Lower lobe of right lung (tissue), 2 donors: ENCODE results near the gene KLF5. TPM values are rescaled to one million over a fixed set of nuclear protein-coding genes. Genes with fewer than 3 reads are reported as not detected.
"Not testable (repeated sequence)": the region's sequence is repeated elsewhere in the genome, so short reads cannot be mapped to it uniquely, and the experiment has no call there.

Experiments used
- ATAC-seq, 2 donors: fragments of 200-7000 bp; cut with Tn5 transposase; one replicate each; pipeline ENCODE4 v1.9.1; 2020 to 2022; ENCODE audit warnings: mild to moderate bottlenecking in 2 of 2, moderate library complexity in 2 of 2
- DNase-seq: peaks from one replicate; pipeline ENCODE4 v3.0.0-alpha.2; 2020
- H3K27ac ChIP-seq: fragments of 200-600 bp; one replicate; pipeline ENCODE4 v1.8.0; 2022
- H3K27me3 ChIP-seq: fragments of 200-600 bp; one replicate; pipeline ENCODE4 v1.8.0; 2022; ENCODE audit warnings: low read depth
- H3K36me3 ChIP-seq: fragments of 200-600 bp; one replicate; pipeline ENCODE4 v1.8.0; 2022; ENCODE audit warnings: mild to moderate bottlenecking
- H3K4me1 ChIP-seq: fragments of 200-600 bp; one replicate; pipeline ENCODE4 v1.8.0; 2022
- H3K4me3 ChIP-seq: fragments of 200-600 bp; one replicate; pipeline ENCODE4 v1.8.0; 2022; ENCODE audit warnings: mild to moderate bottlenecking
- H3K9me3 ChIP-seq: fragments of 200-600 bp; one replicate; pipeline ENCODE4 v1.8.0; 2022
- intact Hi-C: fragments of 100-400 bp; cut with DNase I; formaldehyde crosslinking; loops from one replicate; pipeline ENCODE4 v1.11.0; 2022
- total RNA-seq: library from RNA; stranded (reverse); fragmentation: NEBNext Ultra II Directional; extraction: Animal tissue kit (Norgen Biotek cat#: 25700); gene quantifications from one replicate; pipeline ENCODE4 v1.2.1, GENCODE V29; 2021
- TF ChIP-seq, protein P1 (sequence below): fragments of 200-600 bp; IDR thresholded peaks from one replicate; pipeline ENCODE4 v1.8.0; 2022; ENCODE audit warnings: antibody characterized with exemption, mild to moderate bottlenecking
- donor health status: DM: no; HTN: yes; CAD: no; lungs with severe emphysema.

KLF5 gene
- total RNA-seq, 1 donor from 2014 or later: 46.6 TPM

DNA sequence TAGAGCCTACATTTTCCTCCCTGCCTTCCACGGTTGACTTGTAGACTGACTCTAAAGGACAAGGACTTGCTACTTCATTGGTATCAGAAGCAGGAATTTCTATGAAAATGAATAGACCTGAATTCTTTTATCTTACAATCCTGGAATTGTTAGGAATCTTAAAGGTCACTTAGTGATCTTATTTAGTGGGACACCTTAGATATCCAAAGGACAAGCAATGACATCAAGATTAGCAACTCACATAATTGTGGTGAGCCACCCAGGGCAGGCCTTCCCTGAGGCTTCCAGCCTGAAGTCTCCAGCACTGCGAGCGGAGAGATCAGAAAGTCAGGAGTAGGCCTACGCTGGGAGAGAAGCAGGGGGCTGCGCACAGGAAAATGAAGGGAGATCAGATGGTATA, 37.8 kb downstream of the KLF5 start:
- TF ChIP-seq, protein P1, sequence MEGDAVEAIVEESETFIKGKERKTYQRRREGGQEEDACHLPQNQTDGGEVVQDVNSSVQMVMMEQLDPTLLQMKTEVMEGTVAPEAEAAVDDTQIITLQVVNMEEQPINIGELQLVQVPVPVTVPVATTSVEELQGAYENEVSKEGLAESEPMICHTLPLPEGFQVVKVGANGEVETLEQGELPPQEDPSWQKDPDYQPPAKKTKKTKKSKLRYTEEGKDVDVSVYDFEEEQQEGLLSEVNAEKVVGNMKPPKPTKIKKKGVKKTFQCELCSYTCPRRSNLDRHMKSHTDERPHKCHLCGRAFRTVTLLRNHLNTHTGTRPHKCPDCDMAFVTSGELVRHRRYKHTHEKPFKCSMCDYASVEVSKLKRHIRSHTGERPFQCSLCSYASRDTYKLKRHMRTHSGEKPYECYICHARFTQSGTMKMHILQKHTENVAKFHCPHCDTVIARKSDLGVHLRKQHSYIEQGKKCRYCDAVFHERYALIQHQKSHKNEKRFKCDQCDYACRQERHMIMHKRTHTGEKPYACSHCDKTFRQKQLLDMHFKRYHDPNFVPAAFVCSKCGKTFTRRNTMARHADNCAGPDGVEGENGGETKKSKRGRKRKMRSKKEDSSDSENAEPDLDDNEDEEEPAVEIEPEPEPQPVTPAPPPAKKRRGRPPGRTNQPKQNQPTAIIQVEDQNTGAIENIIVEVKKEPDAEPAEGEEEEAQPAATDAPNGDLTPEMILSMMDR: no peak
- Histone ChIP-seq H3K4me1 (no peaks in the 10 kb centered on the region), H3K27me3 (no peaks in the 10 kb centered on the region), H3K27ac (no peak overlapping the region), H3K9me3 (no peaks in the 10 kb centered on the region), H3K36me3 (no peaks in the 10 kb centered on the region), H3K4me3 (no peak overlapping the region)
- ATAC-seq (no peak), DNase-seq (no peak)
- intact Hi-C loops: no loop called here

DNA sequence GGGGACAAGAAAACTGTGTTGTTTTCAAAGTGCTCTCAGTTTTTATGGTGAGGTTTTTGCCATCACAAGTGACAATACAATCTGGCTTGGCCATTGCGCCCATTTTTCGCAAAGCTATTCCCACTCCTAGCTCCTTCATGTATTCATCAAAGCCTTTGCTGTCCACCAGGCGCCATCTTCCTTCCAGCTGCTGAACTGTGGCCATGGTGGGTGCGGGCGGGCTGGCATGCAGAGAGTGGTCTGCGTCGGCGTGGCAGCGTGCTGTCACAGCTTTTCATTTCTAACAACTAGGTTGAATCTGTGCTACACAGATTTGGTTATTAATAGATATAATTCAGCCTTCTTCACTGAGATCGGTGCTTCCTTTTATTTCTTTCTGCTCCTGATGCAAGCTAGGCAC, 42.0 kb downstream of the KLF5 start:
- H3K4me3 ChIP-seq, intact Hi-C loops, H3K9me3 ChIP-seq, H3K27ac ChIP-seq, H3K4me1 ChIP-seq, H3K36me3 ChIP-seq, DNase-seq, H3K27me3 ChIP-seq, ATAC-seq: not testable (repeated sequence)

DNA sequence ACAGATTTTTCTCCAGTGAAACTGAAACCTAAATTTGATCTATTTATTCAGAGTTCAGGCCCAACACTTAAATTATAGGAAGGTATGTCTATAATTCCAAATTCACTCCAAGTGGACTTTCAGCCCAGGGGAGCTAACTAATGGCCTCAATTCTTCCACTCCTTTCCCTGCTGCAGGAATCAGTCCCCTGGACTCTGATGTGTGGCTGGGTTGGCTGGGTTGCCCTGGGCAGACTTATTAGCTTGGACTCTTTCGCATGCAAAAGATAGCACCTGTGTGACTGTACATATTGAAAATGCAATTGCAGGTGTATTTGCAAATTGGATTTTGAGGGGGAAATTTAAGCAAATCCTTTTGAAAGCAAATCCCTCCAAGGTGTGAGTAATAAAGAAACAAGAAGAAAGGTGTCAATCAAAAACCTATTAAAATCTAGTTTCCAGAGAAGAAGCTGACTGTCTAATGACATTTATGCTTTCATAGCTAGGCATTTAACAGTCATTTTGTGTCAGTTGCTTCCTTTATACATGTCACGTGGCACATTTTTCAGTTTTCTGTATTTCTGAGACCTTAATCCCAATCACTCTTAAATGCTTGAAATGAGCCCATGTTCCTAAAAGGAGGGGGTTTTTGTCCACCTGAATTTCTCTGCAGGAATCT, 42.7 kb downstream of the KLF5 start:
- ATAC-seq: no peak
- H3K4me1 ChIP-seq: no peaks in the 10 kb centered on the region
- DNase-seq: no peak
- intact Hi-C loops: no loop called here
- H3K27ac ChIP-seq: no peak overlapping the region
- no peaks in the 10 kb centered on the region for H3K9me3 ChIP-seq
- H3K4me3 ChIP-seq: no peak overlapping the region
- H3K36me3 ChIP-seq: no peaks in the 10 kb centered on the region
- no peaks in the 10 kb centered on the region for H3K27me3 ChIP-seq
- TF ChIP-seq, protein P1: no peak

DNA sequence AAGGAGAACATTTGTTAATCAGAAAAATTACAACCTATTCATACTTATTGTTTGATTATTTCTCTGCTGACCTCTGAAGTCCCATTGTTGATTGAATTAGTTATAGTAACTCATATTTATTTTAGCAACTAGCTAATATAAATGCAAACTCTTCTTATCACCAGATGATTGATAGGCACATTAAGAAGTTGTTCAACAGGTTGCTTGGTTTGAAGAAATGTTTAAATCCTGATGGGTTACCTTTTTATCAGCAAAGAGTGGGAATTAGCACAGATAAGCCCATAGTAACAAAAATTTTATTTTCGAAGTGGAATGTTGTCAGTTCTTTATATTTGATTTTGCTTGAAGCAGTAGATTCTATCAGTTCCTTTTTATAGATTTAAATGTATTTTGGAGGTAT, 44.4 kb downstream of the KLF5 start:
- H3K27me3 ChIP-seq: no peaks in the 10 kb centered on the region
- ATAC-seq (no peak), DNase-seq (no peak)
- intact Hi-C loops: no loop called here
- TF ChIP-seq, protein P1: no peak
- H3K36me3 ChIP-seq: no peaks in the 10 kb centered on the region
- H3K27ac ChIP-seq: no peak overlapping the region
- H3K4me1 ChIP-seq: no peaks in the 10 kb centered on the region
- no peak overlapping the region for H3K4me3 ChIP-seq
- H3K9me3 ChIP-seq: no peaks in the 10 kb centered on the region

DNA sequence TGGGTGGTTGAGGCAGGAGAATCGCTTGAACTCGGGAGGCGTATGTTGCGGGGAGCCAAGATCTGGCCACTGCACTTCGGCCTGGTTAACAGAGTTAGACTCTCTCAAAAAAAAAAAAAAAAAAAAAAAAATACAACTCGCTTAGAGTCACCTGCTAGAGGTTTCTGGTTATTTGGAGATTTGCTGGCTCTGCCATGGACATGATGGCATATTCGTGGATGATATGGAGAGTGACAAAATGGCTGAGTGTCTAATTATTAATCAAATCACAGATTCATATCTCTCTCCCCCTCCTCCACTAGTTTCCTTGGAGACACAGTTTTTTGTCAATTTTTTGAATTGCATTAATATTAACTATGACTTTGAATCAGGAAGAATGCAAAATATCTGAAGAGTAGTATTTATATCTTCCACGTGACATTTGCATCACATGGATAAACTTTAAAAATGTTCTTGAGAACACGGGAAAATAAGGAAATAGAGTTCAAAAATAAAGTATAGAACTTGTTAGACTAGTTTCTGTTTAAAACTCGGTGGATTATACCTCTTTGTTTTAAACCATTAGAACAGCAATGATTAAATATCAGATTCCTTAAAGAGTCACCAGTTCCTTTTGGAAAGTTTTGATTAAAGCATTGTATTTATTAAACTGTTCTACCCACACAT, 47.8 kb downstream of the KLF5 start:
- Histone ChIP-seq H3K36me3 (no peaks in the 10 kb centered on the region), H3K4me3 (no peak overlapping the region), H3K4me1 (no peaks in the 10 kb centered on the region), H3K27ac (no peak overlapping the region), H3K9me3 (no peaks in the 10 kb centered on the region), H3K27me3 (no peaks in the 10 kb centered on the region)
- DNase-seq (no peak), ATAC-seq (no peak)
- intact Hi-C loops: no loop called here
- TF ChIP-seq, protein P1: no peak

DNA sequence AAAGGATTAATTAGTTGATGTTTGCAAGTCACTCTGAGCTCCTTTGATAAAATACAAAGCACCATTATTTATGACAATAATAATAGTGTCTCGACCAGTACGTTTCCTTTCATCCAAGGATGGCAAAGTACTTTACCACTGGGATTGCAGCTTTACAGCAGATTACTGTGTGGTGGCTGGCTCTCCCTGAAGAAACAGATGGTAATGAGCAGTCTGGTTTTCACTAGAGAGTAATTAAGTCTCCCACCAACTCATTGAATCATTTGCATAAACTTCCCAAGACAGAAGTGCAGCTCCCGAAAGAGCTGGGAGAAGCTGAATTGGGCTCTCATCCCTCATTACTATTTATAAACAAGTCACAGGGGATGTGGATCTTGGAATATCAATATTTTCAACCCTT, 48.7 kb downstream of the KLF5 start:
- H3K27me3 ChIP-seq: no peaks in the 10 kb centered on the region
- TF ChIP-seq, protein P1: no peak
- H3K9me3 ChIP-seq: no peaks in the 10 kb centered on the region
- H3K27ac ChIP-seq: no peak overlapping the region
- no peak for ATAC-seq
- no peaks in the 10 kb centered on the region for H3K4me1 ChIP-seq
- DNase-seq: no peak
- no peaks in the 10 kb centered on the region for H3K36me3 ChIP-seq
- H3K4me3 ChIP-seq: no peak overlapping the region
- intact Hi-C loops: no loop called here
